T-helper 1 cell treated with Interleukin-12 subunit alpha and Interleukin-12 subunit beta and Interleukin-4 antibody, amounts not matched to agents 30 ng/mL and 1 ng/mL, for 36 hours (primary cell): Measurements from ENCODE around the gene EPS8L2. TPM values are rescaled to one million over a fixed set of nuclear protein-coding genes. Genes with fewer than 3 reads are reported as not detected.

Experiments
- intact Hi-C: fragments of 100-400 bp; cut with micrococcal nuclease; formaldehyde crosslinking; loops from one replicate; pipeline ENCODE4 v1.15.1; 2024
- total RNA-seq: library from RNA; stranded (reverse); gene quantifications from 2 replicates; pipeline ENCODE4 v1.2.3, GENCODE V29; 2022

EPS8L2 gene
- total RNA-seq, 1 donor from 2014 or later, result 11.9 TPM

DNA sequence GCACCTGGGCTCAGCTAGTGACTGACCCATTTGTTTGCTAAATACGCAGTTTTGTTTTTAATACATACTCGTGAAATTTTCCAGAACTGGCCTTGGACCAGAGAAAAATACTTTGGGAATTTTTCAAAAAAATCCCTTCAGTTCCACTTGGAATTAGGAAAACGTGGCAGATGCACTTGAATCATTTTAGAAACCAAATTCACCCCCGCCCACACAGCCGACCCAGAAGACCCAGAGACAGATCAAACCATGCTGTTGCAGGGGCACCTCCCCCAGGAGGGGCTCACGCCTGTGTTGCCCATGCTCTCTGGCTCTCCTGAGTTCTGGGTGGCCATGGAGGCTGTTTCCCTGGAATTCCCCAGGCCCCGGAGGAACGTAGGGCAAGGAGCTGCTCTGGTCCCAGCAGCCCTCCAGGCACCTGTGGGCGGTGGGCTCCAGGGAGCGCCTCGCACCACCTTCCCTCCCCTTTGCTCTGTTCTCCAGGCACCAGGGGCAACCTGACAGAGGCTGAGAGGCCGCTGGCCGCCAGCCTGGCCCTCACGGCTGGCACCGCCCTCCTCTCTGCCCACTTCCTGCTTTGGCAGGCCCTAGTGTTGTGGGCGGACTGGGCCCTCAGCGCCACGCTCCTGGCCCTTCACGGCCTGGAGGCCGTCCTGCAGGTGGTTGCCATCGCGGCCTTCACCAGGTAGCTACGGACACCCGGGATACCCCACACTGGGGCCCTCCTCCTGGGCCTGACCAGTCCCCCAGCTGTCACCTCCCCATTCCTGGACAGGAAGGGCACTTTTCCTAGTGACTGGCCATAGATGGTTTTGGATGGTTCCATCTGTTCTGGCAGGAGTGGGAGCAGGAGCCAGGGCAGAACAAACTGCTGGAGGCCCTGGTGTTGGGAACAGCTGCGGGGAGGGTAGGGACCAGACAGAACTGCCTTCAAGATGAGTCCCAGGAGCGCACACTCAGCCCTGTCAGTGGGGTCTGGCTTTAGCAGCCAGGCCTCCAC is 3.3 kb upstream of the EPS8L2 start:
- intact Hi-C loops, result no loop called here

DNA sequence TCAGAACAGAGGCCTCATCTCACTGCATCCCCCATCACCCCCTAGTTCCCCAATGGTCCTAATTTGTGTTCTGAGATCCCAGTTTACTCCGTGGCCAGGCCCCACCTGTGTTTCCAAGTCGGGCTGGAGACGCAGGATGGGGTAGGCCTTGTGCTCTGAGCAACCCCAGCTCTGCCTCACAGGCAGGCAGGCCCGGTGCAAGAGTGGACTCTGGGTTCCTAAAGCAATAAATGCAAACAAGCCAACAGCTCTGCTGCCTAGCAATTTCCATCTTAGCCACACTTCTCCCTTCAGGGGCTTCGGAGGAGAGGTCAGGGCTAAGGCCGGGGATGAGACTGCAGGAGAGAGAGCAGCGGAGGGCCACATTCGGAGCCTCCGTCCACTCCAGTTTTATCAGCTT is 2.5 kb upstream of the EPS8L2 start:
- intact Hi-C loops, result no loop called here

- intact Hi-C loops, result no loop called here
Observed at GRCh38 chr11:704228-704674, 1.8 kb upstream of the EPS8L2 start.

GRCh38 chr11:704781-705645 is 1.0 kb upstream of the EPS8L2 start:
- intact Hi-C loops, result no loop called here

GRCh38 chr11:706439-706956 is 467 bp downstream of the EPS8L2 start:
- intact Hi-C loops, result no loop called here

DNA sequence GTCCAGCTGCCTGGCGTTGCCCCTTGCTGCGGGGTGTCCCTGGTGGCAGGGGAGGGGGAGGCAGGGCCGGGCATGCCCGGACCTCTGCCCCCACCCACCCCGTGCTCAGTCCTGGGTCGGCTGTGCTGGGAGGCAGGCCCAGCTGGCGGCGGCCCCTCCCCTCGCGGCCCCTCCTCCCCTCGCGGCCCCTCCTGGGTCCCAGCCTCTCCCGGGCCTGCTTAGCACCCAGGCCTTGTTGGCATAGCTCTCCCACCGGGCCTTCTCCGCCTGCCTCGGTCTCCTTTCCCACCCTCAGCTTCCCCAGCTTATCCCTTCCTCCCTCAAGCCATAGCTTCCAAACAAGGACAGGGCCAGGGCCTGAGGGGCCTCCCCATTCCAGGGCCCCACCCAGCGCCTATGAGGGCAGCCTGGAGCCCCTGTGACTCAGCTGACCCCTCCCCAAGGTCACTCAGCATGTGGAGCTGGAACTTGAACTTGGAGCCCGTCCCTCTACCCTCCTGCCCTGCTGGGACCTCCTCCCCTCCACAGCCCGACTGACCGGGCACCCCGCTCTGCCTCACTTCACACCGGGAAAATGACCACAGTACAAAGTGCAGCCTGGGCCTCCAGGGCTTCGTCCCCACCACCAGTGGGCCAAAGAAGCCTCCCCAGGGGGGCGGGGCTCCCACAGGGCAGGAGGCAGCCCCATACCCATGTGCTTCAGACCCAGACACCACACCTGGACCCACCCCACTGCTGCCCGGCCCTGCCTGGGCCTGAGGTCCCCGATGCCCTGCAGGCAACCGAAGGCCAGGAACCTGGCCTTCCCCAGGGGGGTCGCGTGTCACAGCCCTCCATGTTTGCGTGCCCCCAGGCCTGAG is 1.2 kb downstream of the EPS8L2 start:
- intact Hi-C loops, result no loop called here

GRCh38 chr11:707817-708420 is 1.9 kb downstream of the EPS8L2 start:
- intact Hi-C loops, result no loop called here

DNA sequence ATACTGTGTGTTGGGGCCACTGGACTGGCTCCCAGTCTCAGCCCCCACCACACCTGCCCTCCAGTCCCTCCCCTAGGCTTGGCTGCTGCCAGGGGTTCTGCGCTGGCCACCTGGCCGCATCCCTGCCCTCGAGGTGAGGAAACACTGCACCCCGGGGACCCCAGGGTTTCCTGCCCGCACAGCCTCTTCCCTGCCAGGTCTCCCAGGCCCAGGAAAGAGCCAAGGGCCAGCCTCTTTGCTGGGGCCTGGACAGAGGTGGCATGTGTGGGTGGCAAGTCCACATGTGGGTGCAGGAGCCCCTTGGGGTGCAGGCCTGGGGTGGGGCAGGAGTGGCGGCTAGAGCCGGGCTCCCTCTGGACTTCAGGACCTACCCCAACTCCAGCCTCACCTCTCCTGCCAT is 2.5 kb downstream of the EPS8L2 start:
- intact Hi-C loops, result no loop called here

DNA sequence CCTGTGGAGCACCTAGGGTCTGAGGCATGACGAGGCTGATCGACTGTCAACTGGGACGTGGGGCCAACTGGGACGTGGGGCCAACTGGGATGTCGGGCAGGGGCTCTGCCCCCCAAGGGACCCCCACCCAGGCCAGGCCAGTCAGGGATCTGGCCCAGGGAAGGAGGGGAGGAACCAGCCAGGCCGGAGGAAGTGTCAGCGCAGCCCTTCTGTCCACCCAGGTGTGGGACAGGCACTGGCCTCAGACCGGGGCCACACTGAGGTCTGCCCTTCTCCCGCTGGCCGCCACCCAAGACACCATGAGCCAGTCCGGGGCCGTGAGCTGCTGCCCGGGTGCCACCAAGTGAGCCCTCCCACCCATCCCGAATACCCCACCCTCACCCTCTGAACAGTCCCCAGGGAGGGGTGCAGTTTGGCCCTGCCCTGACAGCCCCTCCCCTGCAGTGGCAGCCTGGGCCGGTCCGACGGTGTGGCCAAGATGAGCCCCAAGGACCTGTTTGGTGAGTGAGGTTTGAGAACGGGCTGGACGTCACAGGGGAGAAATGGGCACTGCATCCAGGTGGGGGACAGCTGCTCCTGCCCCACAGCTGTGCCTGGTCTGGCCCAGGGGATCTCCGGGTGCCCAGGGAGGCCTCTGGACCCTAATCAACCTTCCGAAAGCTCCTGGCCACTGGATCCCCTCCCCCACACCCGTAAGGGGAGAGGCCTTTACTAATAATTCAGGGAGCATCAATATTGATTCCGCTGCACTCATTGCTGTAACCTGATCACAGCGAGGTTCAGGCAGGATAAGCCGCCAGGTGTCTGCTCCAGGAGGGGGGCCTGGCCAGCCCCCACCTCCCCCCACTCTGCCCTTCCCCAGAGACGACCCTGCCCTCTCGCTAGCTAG is 3.3 kb downstream of the EPS8L2 start:
- intact Hi-C loops, result no loop called here

- intact Hi-C loops, result no loop called here
Observed at GRCh38 chr11:714436-714835, 8.4 kb downstream of the EPS8L2 start.

DNA sequence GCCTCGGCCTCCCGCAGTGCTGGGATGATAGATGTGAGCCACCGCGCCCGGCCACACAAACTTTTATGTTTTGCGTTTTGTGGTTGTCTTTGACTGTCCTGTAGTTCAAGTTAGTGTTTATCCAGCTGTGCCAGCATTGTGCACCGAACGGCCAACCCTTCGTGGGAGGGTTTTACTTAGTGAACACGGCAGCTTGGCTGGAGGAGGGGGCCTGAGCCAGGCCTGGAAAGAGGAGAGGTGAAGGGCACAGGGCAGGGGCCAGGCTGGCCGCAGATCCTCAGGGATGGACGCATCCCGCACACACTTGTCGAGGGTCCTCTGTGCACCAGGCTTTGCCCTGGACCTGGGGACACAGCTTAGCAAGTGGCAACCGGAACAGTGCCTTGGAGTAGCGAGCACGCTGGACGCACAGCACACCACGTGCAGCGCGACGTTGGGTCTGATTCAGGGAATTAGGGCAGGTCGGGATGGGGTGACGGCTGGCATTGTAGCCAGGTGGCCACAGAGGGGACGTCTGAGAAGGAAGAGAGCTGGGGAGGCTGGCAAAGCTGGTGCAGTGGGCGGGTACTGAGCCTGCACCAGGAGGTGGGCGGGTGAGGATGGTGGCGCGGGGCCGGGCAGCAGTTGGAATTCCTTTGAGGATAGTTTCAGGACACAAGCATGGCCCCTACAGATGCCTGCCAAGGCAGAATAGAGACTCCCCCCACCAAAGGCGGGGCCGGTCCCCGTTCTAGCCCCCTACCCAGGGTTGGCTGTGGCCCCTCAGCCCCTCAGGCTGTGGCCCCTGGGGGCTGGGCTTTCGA is 13.4 kb downstream of the EPS8L2 start:
- intact Hi-C loops, result loop anchor here (5.0 kb wide), 1 partner anchor 182 kb away; the partner anchor contains the start of genes HRAS and LRRC56

GRCh38 chr11:720017-720641 is 14.1 kb downstream of the EPS8L2 start:
- intact Hi-C loops, result loop anchor here (5.0 kb wide), 1 partner anchor 183 kb away; the partner anchor contains the start of genes HRAS and LRRC56

DNA sequence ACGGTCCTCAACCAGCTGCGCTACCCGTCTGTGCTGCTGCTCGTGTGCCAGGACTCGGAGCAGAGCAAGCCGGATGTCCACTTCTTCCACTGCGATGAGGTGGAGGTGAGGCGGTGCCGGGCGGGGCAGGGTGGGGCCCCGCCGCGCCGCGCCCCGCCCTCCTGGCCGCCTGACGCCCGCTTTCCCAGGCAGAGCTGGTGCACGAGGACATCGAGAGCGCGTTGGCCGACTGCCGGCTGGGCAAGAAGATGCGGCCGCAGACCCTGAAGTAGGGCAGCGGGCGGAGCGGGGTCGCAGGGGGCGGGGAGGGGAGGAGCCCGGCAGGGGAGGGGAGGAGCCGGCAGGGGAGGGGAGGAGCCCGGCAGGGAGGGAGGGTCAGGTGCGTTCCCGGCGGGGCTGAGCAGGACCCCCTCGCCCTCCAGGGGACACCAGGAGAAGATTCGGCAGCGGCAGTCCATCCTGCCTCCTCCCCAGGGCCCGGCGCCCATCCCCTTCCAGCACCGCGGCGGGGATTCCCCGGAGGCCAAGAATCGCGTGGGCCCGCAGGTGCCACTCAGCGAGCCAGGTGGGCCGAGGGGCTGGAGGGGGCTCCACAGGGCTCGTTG is 14.7 kb downstream of the EPS8L2 start:
- intact Hi-C loops, result loop anchor here (5.0 kb wide), 1 partner anchor 183 kb away; the partner anchor contains the start of genes HRAS and LRRC56

GRCh38 chr11:721247-721740 is 15.3 kb downstream of the EPS8L2 start:
- intact Hi-C loops, result loop anchor here (5.0 kb wide), 1 partner anchor 184 kb away; the partner anchor contains the start of genes HRAS and LRRC56

GRCh38 chr11:721741-722345 is 15.8 kb downstream of the EPS8L2 start:
- intact Hi-C loops, result loop anchor here (5.0 kb wide), 1 partner anchor 185 kb away; the partner anchor contains the start of genes HRAS and LRRC56

- intact Hi-C loops, result loop anchor here (5.0 kb wide), 1 partner anchor 185 kb away; the partner anchor contains the start of genes HRAS and LRRC56
Observed at GRCh38 chr11:722346-722811, 16.3 kb downstream of the EPS8L2 start.
